ENCODE results near the gene LATS2. TPM values are rescaled to one million over a fixed set of nuclear protein-coding genes. Genes with fewer than 3 reads are reported as not detected.
A peak's percentile ranks its signal among the peaks of the same experiment; 100 is the strongest.

The LATS2 gene
- total and polyA plus RNA-seq, 9 donors = 12.5 to 41.9 (median 22.8) TPM

GRCh38 chr13:21031594-21032275 is 29.7 kb downstream of the LATS2 start:
- Histone ChIP-seq H3K27ac (no peak overlapping the region), H3K9me3 (no peaks in the 10 kb centered on the region), H3K27me3 (no peaks in the 10 kb centered on the region), H3K36me3 (no peaks in the 10 kb centered on the region), H3K4me3 (no peak overlapping the region), H3K4me1 (ENCODE audit: insufficient read depth) (peaks cover 15% of the 10 kb centered on the region)
- intact Hi-C loops (cut with DNase I) = no loop called here
- no peak for TF ChIP-seq CTCF (IDR thresholded peaks at IDR 0.05)
- no peak for TF ChIP-seq POLR2A (IDR thresholded peaks at IDR 0.05)
- TF ChIP-seq EP300 (IDR thresholded peaks at IDR 0.05) = no peak
- WGBS, 3 donors = 79 to 87% (median 86%) methylated on average over 8 of the region's 8 CpGs
- DNase-seq = no peak

GRCh38 chr13:21025539-21025938 is 35.8 kb downstream of the LATS2 start:
- Histone ChIP-seq H3K27ac (no peak overlapping the region), H3K4me1 (ENCODE audit: insufficient read depth) (peaks cover 13% of the 10 kb centered on the region), H3K27me3 (no peaks in the 10 kb centered on the region), H3K4me3 (no peak overlapping the region), H3K9me3 (no peaks in the 10 kb centered on the region), H3K36me3 (no peaks in the 10 kb centered on the region)
- WGBS, 3 donors = 80 to 91% (median 87%) methylated on average over 6 of the region's 6 CpGs
- no peak for TF ChIP-seq EP300 (IDR thresholded peaks at IDR 0.05)
- no peak for TF ChIP-seq POLR2A (IDR thresholded peaks at IDR 0.05)
- TF ChIP-seq CTCF (IDR thresholded peaks at IDR 0.05) = no peak
- no peak for DNase-seq
- intact Hi-C loops (cut with DNase I) = no loop called here

GRCh38 chr13:21022056-21022979 is 39.1 kb downstream of the LATS2 start:
- intact Hi-C loops (cut with DNase I) = no loop called here
- 39 to 55% (median 46%) methylated on average over 11 of the region's 11 CpGs for WGBS, 3 donors
- Histone ChIP-seq H3K27me3 (no peaks in the 10 kb centered on the region), H3K4me1 (ENCODE audit: insufficient read depth) (peaks cover 19% of the 10 kb centered on the region), H3K9me3 (no peaks in the 10 kb centered on the region), H3K36me3 (no peaks in the 10 kb centered on the region), H3K4me3 (no peak overlapping the region), H3K27ac (peak overlapping the region; percentile 21 to 48)
- no peak for TF ChIP-seq CTCF (IDR thresholded peaks at IDR 0.05)
- TF ChIP-seq POLR2A (IDR thresholded peaks at IDR 0.05) = no peak
- TF ChIP-seq EP300 (IDR thresholded peaks at IDR 0.05) = no peak
- no peak for DNase-seq

GRCh38 chr13:21020581-21020980 is 40.8 kb downstream of the LATS2 start:
- TF ChIP-seq EP300 (IDR thresholded peaks at IDR 0.05) (no peak), CTCF (IDR thresholded peaks at IDR 0.05) (no peak), POLR2A (IDR thresholded peaks at IDR 0.05) (no peak)
- H3K27me3 ChIP-seq = no peaks in the 10 kb centered on the region
- 53 to 63% (median 63%) methylated on average over 4 of the region's 4 CpGs for WGBS, 3 donors
- H3K36me3 ChIP-seq = no peaks in the 10 kb centered on the region
- DNase-seq = no peak
- intact Hi-C loops (cut with DNase I) = no loop called here
- peak overlapping the region in 1 of 2 donors; percentile 26 for H3K27ac ChIP-seq
- H3K4me1 ChIP-seq (ENCODE audit: insufficient read depth) = peaks cover 28% of the 10 kb centered on the region
- no peak overlapping the region for H3K4me3 ChIP-seq
- no peaks in the 10 kb centered on the region for H3K9me3 ChIP-seq

Data from ovary (tissue), 9 donors.